C4-2B (cell line): ENCODE results near the gene PRUNE2.

Source experiments
- H3K27ac ChIP-seq: fragments of 450-650 bp; 2 replicates; pipeline ENCODE4 v1.5.1; 2017
- CTCF ChIP-seq: fragments of 450-650 bp; conservative IDR thresholded peaks from 2 replicates; pipeline ENCODE4 v1.5.1; 2017; ENCODE audit warnings: mild to moderate bottlenecking
- ZFX ChIP-seq: fragments of 450-650 bp; IDR thresholded peaks from 2 replicates; pipeline ENCODE4 v1.6.1; 2017

The PRUNE2 gene

DNA sequence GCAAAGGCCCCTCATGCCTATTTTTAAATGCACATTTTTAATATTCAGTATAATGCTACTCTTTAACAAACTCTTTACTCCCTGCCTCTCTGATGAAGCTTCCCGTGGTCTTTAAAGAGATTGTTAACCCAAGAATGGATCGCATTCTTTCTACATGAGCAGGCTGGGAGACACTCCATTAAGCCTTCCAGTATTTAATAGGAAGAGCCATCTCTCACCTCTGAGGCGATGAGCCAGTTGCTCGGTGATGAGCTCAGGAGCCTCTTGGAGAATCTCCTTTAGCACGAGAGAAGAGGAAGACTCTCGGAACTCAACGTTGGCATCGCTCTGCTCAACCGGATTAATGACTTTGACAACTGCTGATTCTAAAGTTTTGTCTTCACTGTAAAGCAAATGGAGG lies 59.6 kb downstream of the PRUNE2 start:
- H3K27ac ChIP-seq, result no peak overlapping the region
- TF ChIP-seq ZFX (no peak), CTCF (no peak)

DNA sequence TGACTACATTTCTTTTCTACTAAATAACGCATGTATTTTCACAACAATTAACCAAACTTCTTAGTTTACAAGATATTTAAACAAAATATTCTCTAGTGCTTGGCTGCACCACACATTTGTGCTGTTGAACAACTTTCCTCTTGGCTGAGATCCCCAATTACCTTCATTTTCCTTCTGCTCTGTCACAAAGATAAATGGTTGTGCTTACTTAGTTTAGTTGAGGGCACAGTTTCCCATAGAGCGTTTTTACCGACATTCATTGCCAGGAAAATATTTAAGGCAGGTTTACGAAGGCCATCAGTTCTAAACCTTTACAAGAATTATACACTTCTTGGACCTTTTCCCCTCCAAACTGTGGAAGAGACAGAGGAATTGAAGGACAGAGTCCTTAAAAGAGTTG lies 60.7 kb downstream of the PRUNE2 start:
- H3K27ac ChIP-seq, result no peak overlapping the region
- TF ChIP-seq CTCF (no peak), ZFX (no peak)

DNA sequence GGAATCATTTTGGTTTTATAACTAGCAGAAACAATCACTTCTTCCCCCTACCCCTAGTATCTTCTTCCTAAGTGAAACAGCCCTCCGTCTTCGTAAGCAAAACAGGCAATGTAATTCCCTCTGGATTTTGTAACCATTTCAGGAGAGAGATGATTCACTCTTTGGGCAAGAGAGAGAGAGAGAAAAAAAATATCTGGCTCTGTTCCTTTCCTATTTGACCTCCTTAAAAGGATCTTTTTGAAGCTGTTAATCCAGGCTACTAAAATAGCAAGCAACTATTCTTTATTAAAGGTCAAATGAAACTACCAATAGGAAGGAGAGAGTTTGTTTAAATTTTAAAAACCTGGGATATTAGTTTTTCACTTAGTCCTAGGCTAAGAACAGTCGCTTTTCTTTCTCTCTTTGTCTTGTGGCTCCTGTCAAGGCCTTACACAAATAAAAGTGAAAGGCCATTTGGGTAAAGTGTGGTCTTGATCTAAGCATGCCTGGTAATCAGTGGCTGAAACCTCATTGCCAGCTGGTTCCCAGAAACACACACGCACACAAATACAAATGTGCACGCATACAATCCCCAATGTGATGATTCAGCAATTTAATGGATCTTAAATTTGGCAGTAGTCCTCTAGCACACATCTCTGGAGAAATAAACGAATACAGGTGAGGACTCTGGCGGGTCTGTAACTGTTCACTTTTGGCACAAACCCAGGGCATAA lies 70.2 kb downstream of the PRUNE2 start:
- no peak for TF ChIP-seq ZFX
- no peak for TF ChIP-seq CTCF

GRCh38 chr9:76828447-76828846 lies 77.5 kb downstream of the PRUNE2 start:
- peak overlapping the region; percentile 81 for H3K27ac ChIP-seq
- TF ChIP-seq CTCF (no peak), ZFX (no peak)

More for the DNA sequence above, 70.2 kb downstream of the PRUNE2 start:
- H3K27ac ChIP-seq, result peak overlapping the region; percentile 70; the same call in 1 of the 2 replicates

DNA sequence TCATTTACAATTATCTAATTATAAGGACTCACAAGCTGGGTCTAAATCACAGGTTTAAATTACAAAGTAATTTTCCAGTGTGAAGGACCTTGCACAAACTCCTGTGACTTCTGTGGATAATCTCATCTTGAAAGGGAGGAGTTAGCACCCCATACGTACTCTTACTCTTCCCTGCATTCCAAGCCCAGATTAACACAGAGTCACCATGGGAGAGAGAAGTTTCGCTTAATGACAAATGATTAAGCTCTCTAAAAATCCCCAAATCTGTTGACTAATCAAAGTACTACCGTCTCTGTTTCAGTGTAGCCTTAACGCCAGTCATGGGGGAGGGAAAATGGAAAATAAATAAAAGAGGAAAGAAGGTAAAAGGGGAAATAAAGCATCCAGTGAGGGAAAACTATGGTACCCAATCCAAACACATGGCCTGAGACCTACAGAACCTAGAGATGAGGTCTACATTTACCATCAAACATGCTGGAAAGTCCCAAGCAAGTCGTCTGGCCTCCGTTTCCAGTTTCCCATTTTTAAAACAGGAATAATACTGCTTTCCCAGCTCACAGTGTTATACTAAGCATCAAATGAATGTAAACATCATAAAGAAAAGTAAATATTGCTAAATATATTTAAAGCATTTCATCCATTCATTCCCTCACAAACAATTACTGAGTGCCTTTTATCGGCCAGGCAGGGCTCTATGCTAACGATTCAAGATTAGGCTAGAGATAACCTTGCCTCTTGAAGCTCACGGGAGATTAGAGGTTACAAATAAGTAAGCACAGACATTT lies 78.4 kb downstream of the PRUNE2 start:
- TF ChIP-seq ZFX, result no peak
- TF ChIP-seq CTCF, result no peak
- peak overlapping the region; percentile 81; the same call in 1 of the 2 replicates for H3K27ac ChIP-seq

DNA sequence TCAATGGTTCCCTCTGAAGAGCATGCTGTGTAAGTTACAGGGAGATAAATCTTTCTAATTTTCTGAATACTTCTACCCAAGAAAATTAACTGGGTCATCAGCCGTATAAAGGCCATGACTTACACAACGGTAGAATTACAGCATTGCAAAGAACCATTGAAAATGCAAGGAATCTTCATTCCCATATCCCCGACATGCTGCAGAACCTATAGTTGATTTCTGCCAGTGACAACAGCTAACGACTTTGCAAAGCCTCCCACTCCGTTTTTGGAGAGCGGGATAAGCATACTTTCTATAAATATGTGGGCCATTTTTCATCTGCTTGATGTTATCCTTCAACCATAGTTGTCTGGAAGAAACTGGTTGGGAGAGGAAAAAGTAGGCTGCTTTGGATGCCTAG lies 85.5 kb downstream of the PRUNE2 start:
- no peak overlapping the region for H3K27ac ChIP-seq
- no peak for TF ChIP-seq CTCF
- TF ChIP-seq ZFX, result no peak

DNA sequence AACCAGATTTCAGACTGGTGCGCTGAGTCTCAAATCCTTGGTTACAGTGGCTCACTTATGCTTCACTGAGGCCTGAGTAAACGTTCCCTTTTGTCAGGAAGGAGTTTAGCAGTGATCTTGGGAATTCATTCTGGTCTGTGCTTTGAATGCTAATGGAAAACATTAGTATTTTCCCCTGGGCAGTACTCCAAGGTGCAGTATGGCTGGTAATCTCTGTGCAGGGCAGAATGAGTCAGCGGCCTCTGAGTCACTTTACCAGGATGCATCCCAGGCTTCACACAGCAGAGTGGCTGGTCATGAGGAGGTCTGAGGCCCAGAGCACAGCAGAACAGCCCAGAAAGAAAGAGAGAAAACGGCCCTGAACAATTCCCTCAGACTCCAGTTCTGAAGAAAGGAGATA lies 87.6 kb downstream of the PRUNE2 start:
- H3K27ac ChIP-seq, result peak overlapping the region; percentile 78

More for the DNA sequence above, 87.6 kb downstream of the PRUNE2 start:
- TF ChIP-seq CTCF (no peak), ZFX (no peak)
